DND-41 (cell line): ENCODE data around the gene CARNS1.

ENCODE experiments used
- ATAC-seq: fragments of 200-7000 bp; cut with Tn5 transposase; 3 replicates; pipeline ENCODE4 v1.9.1; 2021; ENCODE audit warnings: low read depth; ENCODE audit not compliant: insufficient read depth
- DNase-seq: peaks from one replicate; pipeline ENCODE4 v3.0.0-alpha.2; 2020
- H2AFZ ChIP-seq: 2 replicates; pipeline ENCODE4 v1.6.0; 2012; ENCODE audit warnings: low read depth, low read length
- H3K27ac ChIP-seq: 2 replicates; pipeline ENCODE4 v1.5.1; 2012; ENCODE audit warnings: low read length, inconsistent platforms
- H3K27me3 ChIP-seq: fragments of 200-600 bp; sonication (generic); 2 replicates; pipeline ENCODE4 v1.6.0; 2012; ENCODE audit warnings: low read length, mild to moderate bottlenecking, inconsistent platforms; ENCODE audit not compliant: insufficient read depth, poor library complexity
- H3K36me3 ChIP-seq: 2 replicates; pipeline ENCODE4 v1.5.1; 2012; ENCODE audit warnings: low read length, inconsistent platforms; ENCODE audit not compliant: insufficient read depth
- H3K4me1 ChIP-seq: 2 replicates; pipeline ENCODE4 v1.5.1; 2012; ENCODE audit warnings: mild to moderate bottlenecking, low read length; ENCODE audit not compliant: insufficient read depth
- H3K4me2 ChIP-seq: 2 replicates; pipeline ENCODE4 v1.6.0; 2012; ENCODE audit warnings: mild to moderate bottlenecking, moderate library complexity, low read length, inconsistent platforms; ENCODE audit not compliant: insufficient read depth
- H3K4me3 ChIP-seq, 2 experiments: fragments of 200-600 bp in 1 of 2; shearing (Covaris generic) in 1 of 2; 2 replicates each; pipeline ENCODE4 v1.5.1; 2012 to 2016; ENCODE audit warnings: inconsistent platforms in 2 of 2, low read length in 2 of 2, mild to moderate bottlenecking in 2 of 2, low read depth in 1 of 2, moderate library complexity in 1 of 2
- H3K79me2 ChIP-seq: 2 replicates; pipeline ENCODE4 v1.6.0; 2012; ENCODE audit warnings: low read length, inconsistent platforms; ENCODE audit not compliant: insufficient read depth
- H3K9ac ChIP-seq: 2 replicates; pipeline ENCODE4 v1.6.0; 2012; ENCODE audit warnings: low read depth, mild to moderate bottlenecking, inconsistent platforms, low read length, moderate library complexity
- H3K9me3 ChIP-seq: 2 replicates; pipeline ENCODE4 v1.5.1; 2012; ENCODE audit warnings: low read length, moderate library complexity, mild to moderate bottlenecking, inconsistent platforms; ENCODE audit not compliant: insufficient read depth, severe bottlenecking
- H4K20me1 ChIP-seq: 2 replicates; pipeline ENCODE4 v1.6.0; 2012; ENCODE audit warnings: low read length; ENCODE audit not compliant: insufficient read depth
- CTCF ChIP-seq: IDR thresholded peaks from 2 replicates; pipeline ENCODE4 v1.5.1; 2012; ENCODE audit warnings: borderline replicate concordance, low read length, moderate library complexity, mild to moderate bottlenecking; ENCODE audit not compliant: poor library complexity, severe bottlenecking; ENCODE audit errors: extremely low read depth
- EZH2 ChIP-seq: IDR thresholded peaks from 3 replicates; pipeline ENCODE4 v1.6.1; 2012; ENCODE audit warnings: borderline replicate concordance, low read depth, mild to moderate bottlenecking, moderate library complexity, low read length, inconsistent platforms; ENCODE audit not compliant: severe bottlenecking

The CARNS1 gene

GRCh38 chr11:67404515-67405195 lies 10.8 kb upstream of the CARNS1 start:
- Histone ChIP-seq H3K79me2 (peaks cover 80% of the 10 kb centered on the region), H3K27me3 (no peaks in the 10 kb centered on the region), H3K36me3 (peaks cover 56% of the 10 kb centered on the region), H3K9ac (peak overlapping the region; percentile 99), H4K20me1 (peaks cover 15% of the 10 kb centered on the region), H3K27ac (peak overlapping the region; percentile 89), H3K4me1 (peaks cover 90% of the 10 kb centered on the region), H3K4me2 (peak overlapping the region; percentile 82), H3K4me3 (peak overlapping the region; percentile 86 to 97), H2AFZ (no peak overlapping the region), H3K9me3 (no peaks in the 10 kb centered on the region)
- TF ChIP-seq EZH2: no peak
- ATAC-seq: no peak
- DNase-seq: peak; percentile 65

- Histone ChIP-seq H3K4me3 (peak overlapping the region in 1 of 2 experiments; percentile 86; a peak in 3 of 4 replicates), H4K20me1 (peaks cover 12% of the 10 kb centered on the region), H2AFZ (no peak overlapping the region), H3K9me3 (no peaks in the 10 kb centered on the region), H3K27me3 (no peaks in the 10 kb centered on the region), H3K79me2 (peaks cover 75% of the 10 kb centered on the region), H3K9ac (peak overlapping the region; percentile 99), H3K36me3 (peaks cover 51% of the 10 kb centered on the region), H3K4me2 (peak overlapping the region; percentile 82), H3K4me1 (peaks cover 91% of the 10 kb centered on the region), H3K27ac (peak overlapping the region; percentile 89)
- DNase-seq (no peak), ATAC-seq (no peak)
- no peak for TF ChIP-seq CTCF
- TF ChIP-seq EZH2: no peak
Measured at GRCh38 chr11:67405196-67405567, 10.3 kb upstream of the CARNS1 start.

GRCh38 chr11:67405688-67406339 lies 9.7 kb upstream of the CARNS1 start:
- H4K20me1 ChIP-seq: peaks cover 6% of the 10 kb centered on the region
- peak overlapping the region in 1 of 2 experiments; percentile 86; a peak in 2 of 4 replicates for H3K4me3 ChIP-seq
- H3K9me3 ChIP-seq: no peaks in the 10 kb centered on the region
- TF ChIP-seq EZH2: no peak
- TF ChIP-seq CTCF: no peak
- H3K4me2 ChIP-seq: peak overlapping the region; percentile 82
- peaks cover 68% of the 10 kb centered on the region for H3K79me2 ChIP-seq
- peaks cover 44% of the 10 kb centered on the region for H3K36me3 ChIP-seq
- ATAC-seq: no peak
- peaks cover 91% of the 10 kb centered on the region for H3K4me1 ChIP-seq
- H3K9ac ChIP-seq: peak overlapping the region; percentile 99
- H3K27ac ChIP-seq: peak overlapping the region; percentile 89
- no peak for DNase-seq
- H3K27me3 ChIP-seq: no peaks in the 10 kb centered on the region
- H2AFZ ChIP-seq: no peak overlapping the region

GRCh38 chr11:67406420-67406968 lies 9.0 kb upstream of the CARNS1 start:
- no peak for TF ChIP-seq EZH2
- TF ChIP-seq CTCF: no peak
- Histone ChIP-seq H2AFZ (no peak overlapping the region), H3K4me1 (peaks cover 95% of the 10 kb centered on the region), H4K20me1 (no peaks in the 10 kb centered on the region; the same call in 1 of the 2 replicates), H3K27ac (peak overlapping the region; percentile 89), H3K9ac (peak overlapping the region; percentile 99), H3K9me3 (no peaks in the 10 kb centered on the region), H3K27me3 (no peaks in the 10 kb centered on the region), H3K4me2 (peak overlapping the region; percentile 82), H3K36me3 (peaks cover 42% of the 10 kb centered on the region), H3K79me2 (peaks cover 62% of the 10 kb centered on the region), H3K4me3 (peak overlapping the region in 1 of 2 experiments; percentile 86; a peak in 2 of 4 replicates)
- ATAC-seq: no peak
- DNase-seq: peak; percentile 26
